K562 (cell line): ENCODE data around the gene KIAA0319L. TPM values are rescaled to one million over a fixed set of nuclear protein-coding genes. Genes with fewer than 3 reads are reported as not detected.
A peak's percentile ranks its signal among the peaks of the same experiment; 100 is the strongest.

ENCODE experiments used
- ATAC-seq: fragments of 200-7000 bp; cut with Tn5 transposase; 3 replicates; pipeline ENCODE4 v1.9.1; 2020; ENCODE audit warnings: moderate library complexity
- BruUV-seq: library from RNA; stranded (reverse); fragments of 400-500 nt; replicated peaks from 2 replicates; lab custom pipeline; 2021; lab: Mats Ljungman, UMichigan
- CTCF ChIA-PET: fragments of 300-600 bp; formaldehyde crosslinking; extraction: SDS; loops from one replicate; lab custom pipeline; 2021; ENCODE audit warnings: low intra/inter-chr PET ratio; lab: Yijun Ruan, JAX
- POLR2A ChIA-PET: fragments of 300-600, 350-650 bp; sonication (Branson Sonifier 250); formaldehyde crosslinking; extraction: SDS; loops from one replicate; lab custom pipeline; 2021; ENCODE audit warnings: antibody characterized with exemption, inconsistent platforms; lab: Yijun Ruan, JAX
- DNase-seq, 4 experiments: peaks; one replicate each; pipeline versions ENCODE4 v3.0.0 to v3.0.0-alpha.2; 2011 to 2018; ENCODE audit warnings: low spot score in 3 of 4, mixed read lengths in 3 of 4; ENCODE audit errors: extremely low read depth in 1 of 4
- FAIRE-seq: peaks from 2 replicates; lab custom pipeline; 2011; peaks lifted over from hg19 to GRCh38; lab: Jason Lieb, UNC
- H2AFZ ChIP-seq: 2 replicates; pipeline ENCODE4 v1.6.0; 2011; ENCODE audit warnings: low read depth, low read length, control low read depth, inconsistent platforms
- H3K27ac ChIP-seq: fragments of 200-600 bp; 3 replicates; pipeline ENCODE4 v1.8.0; 2011; ENCODE audit warnings: low read depth, mild to moderate bottlenecking, control low read depth, inconsistent platforms, low read length, moderate library complexity, mixed read lengths; ENCODE audit errors: extremely low read depth
- H3K27me3 ChIP-seq, 2 experiments: fragments of 300-600 bp in 1 of 2; 2 replicates in 1 of 2; 3 replicates in 1 of 2; pipeline versions ENCODE4 v1.6.0 to v1.8.0; 2011; ENCODE audit warnings: inconsistent platforms in 2 of 2, low read length in 2 of 2, mild to moderate bottlenecking in 1 of 2, mixed read lengths in 1 of 2, moderate library complexity in 1 of 2; ENCODE audit not compliant: control insufficient read depth in 2 of 2, insufficient read depth in 2 of 2
- H3K36me3 ChIP-seq: fragments of 300-600 bp; 3 replicates; pipeline ENCODE4 v1.8.0; 2011; ENCODE audit warnings: mild to moderate bottlenecking, low read length, inconsistent platforms; ENCODE audit not compliant: control insufficient read depth, insufficient read depth
- H3K4me1 ChIP-seq, 2 experiments: fragments of 200-600 bp in 1 of 2; replicated peaks in 1 of 2; 2 replicates in 1 of 2; 3 replicates in 1 of 2; pipeline versions ENCODE4 v1.5.1 to v1.8.0; 2011; ENCODE audit warnings: inconsistent platforms in 2 of 2, low read length in 2 of 2, mild to moderate bottlenecking in 1 of 2, mixed read lengths in 1 of 2, moderate library complexity in 1 of 2; ENCODE audit not compliant: control insufficient read depth in 2 of 2, insufficient read depth in 2 of 2
- H3K4me2 ChIP-seq: 2 replicates; pipeline ENCODE4 v1.6.1; 2011; ENCODE audit warnings: low read length, control low read depth, inconsistent platforms, mixed read lengths; ENCODE audit not compliant: insufficient read depth
- H3K4me3 ChIP-seq: fragments of 200-600 bp; sonication (generic), shearing (Covaris generic); 2 replicates; pipeline ENCODE4 v1.5.1; 2016; ENCODE audit warnings: control low read depth, inconsistent platforms
- H3K79me2 ChIP-seq: fragments of 200-600 bp; 3 replicates; pipeline ENCODE4 v1.8.0; 2011; ENCODE audit warnings: low read length, inconsistent platforms; ENCODE audit not compliant: control insufficient read depth, insufficient read depth
- H3K9ac ChIP-seq, 2 experiments: 2 replicates each; pipeline versions ENCODE4 v1.6.0 to v1.6.1; 2011; ENCODE audit warnings: low read depth in 2 of 2, low read length in 2 of 2, control low read depth in 1 of 2, inconsistent platforms in 1 of 2, mild to moderate bottlenecking in 1 of 2, mixed read lengths in 1 of 2; ENCODE audit not compliant: insufficient read depth in 1 of 2
- H3K9me1 ChIP-seq: one replicate; pipeline ENCODE4 v1.6.0; 2011; ENCODE audit warnings: inconsistent platforms, mild to moderate bottlenecking, low read length, moderate library complexity; ENCODE audit not compliant: control insufficient read depth, insufficient read depth
- H3K9me3 ChIP-seq: replicated peaks from 2 replicates; pipeline ENCODE4 v1.5.1; 2011; ENCODE audit warnings: low read depth, low read length, inconsistent platforms; ENCODE audit not compliant: control insufficient read depth, insufficient read depth
- H4K20me1 ChIP-seq: replicated peaks from 2 replicates; pipeline ENCODE4 v1.6.1; 2011; ENCODE audit warnings: low read length, inconsistent platforms, mixed read lengths; ENCODE audit not compliant: control insufficient read depth, insufficient read depth
- FOS ChIP-seq: IDR thresholded peaks from 3 replicates; pipeline ENCODE4 v1.6.1; 2011; ENCODE audit not compliant: insufficient read length; ENCODE audit errors: extremely low read depth
- FOXJ3 ChIP-seq: sonication (generic); formaldehyde crosslinking; IDR thresholded peaks from 2 replicates; pipeline ENCODE4 v1.4.0; 2020; ENCODE audit warnings: mild to moderate bottlenecking, missing genetic modification reagents
- GATA2 ChIP-seq: sonication (generic); formaldehyde crosslinking; IDR thresholded peaks from 2 replicates; pipeline ENCODE4 v1.4.0; 2020; ENCODE audit warnings: mild to moderate bottlenecking, missing genetic modification reagents
- KDM1A ChIP-seq, 2 experiments: fragments of 450-650 bp; IDR thresholded peaks; 2 replicates each; pipeline ENCODE4 v1.6.1; 2016; ENCODE audit warnings: mild to moderate bottlenecking in 2 of 2
- SRSF1 ChIP-seq: fragments of 200-400 bp; formaldehyde crosslinking; IDR thresholded peaks from 2 replicates; pipeline ENCODE4 v1.6.1; 2017; ENCODE audit warnings: mild to moderate bottlenecking, low read depth, low read length, moderate library complexity
- SRSF3 ChIP-seq: fragments of 200-400 bp; formaldehyde crosslinking; IDR thresholded peaks from 2 replicates; pipeline ENCODE4 v1.6.1; 2016; ENCODE audit warnings: mild to moderate bottlenecking, low read length, moderate library complexity; ENCODE audit not compliant: insufficient read depth
- WGBS: fragments of 100-300 bp; shearing (Covaris generic); methylation state at CpG from one replicate; pipeline ENCODE4 v1.1.6; 2016; ENCODE audit warnings: low coverage, mixed read lengths; ENCODE audit not compliant: insufficient coverage; ENCODE audit errors: missing lambda C conversion rate; 5-methylcytosine and 5-hydroxymethylcytosine counted together
- in situ Hi-C: fragments of 300-500 bp; cut with MboI; formaldehyde crosslinking; loops from 4 replicates; pipeline ENCODE4 v1.15.0; 2018; ENCODE audit warnings: inconsistent platforms, mixed read lengths
- intact Hi-C: fragments of 100-400 bp; cut with micrococcal nuclease; formaldehyde crosslinking; loops from 2 replicates; pipeline ENCODE4 v1.14.2; 2022
- polyA plus RNA-seq, 8 experiments: library from polyadenylated mRNA; depleted of rRNA in 4 of 8; stranded (reverse) in 5 of 8; unstranded in 3 of 8; fragments of >200 nt; fragmentation: Nextera tagmentation in 2 of 8; fragmentation: Illumina TruSeq in 1 of 8; extraction: Ambion mirVana in 2 of 8; extraction: Trizol in 1 of 8; gene quantifications; 2 replicates each; pipeline versions ENCODE4 v1.2.1 to v1.2.3, GENCODE V29; 2011 to 2014; ENCODE audit warnings: inconsistent platforms in 1 of 8, missing spikeins in 1 of 8
- total RNA-seq, 7 experiments: library from RNA; depleted of rRNA in 6 of 7; stranded (reverse); fragments of >200 nt in 6 of 7; fragmentation: Illumina TruSeq in 2 of 7; extraction: Trizol in 2 of 7; gene quantifications; 2 replicates each; pipeline versions ENCODE4 v1.2.1 to v1.2.3, GENCODE V29; 2011 to 2021; ENCODE audit warnings: low replicate concordance in 1 of 7
- TF ChIP-seq, protein P1 (sequence below), 2 experiments: IDR thresholded peaks in 1 of 2; conservative IDR thresholded peaks in 1 of 2; 2 replicates each; pipeline ENCODE4 v1.6.1; 2016; ENCODE audit warnings: low read depth in 2 of 2, mild to moderate bottlenecking in 1 of 2, missing compliant biosample characterization in 1 of 2, missing genetic modification characterization in 1 of 2, moderate library complexity in 1 of 2
- TF ChIP-seq, protein P2 (sequence below): fragments of 450-650 bp; formaldehyde crosslinking; conservative IDR thresholded peaks from 2 replicates; pipeline ENCODE4 v1.4.0; 2022; ENCODE audit warnings: mild to moderate bottlenecking, missing genetic modification characterization

The KIAA0319L gene
- total and polyA plus RNA-seq, 9 of the 15 experiments (the other 6 are each of a cell fraction or from before 2014, with no cell fraction given), result 2.4 to 51.7 (median 27.4) TPM

DNA sequence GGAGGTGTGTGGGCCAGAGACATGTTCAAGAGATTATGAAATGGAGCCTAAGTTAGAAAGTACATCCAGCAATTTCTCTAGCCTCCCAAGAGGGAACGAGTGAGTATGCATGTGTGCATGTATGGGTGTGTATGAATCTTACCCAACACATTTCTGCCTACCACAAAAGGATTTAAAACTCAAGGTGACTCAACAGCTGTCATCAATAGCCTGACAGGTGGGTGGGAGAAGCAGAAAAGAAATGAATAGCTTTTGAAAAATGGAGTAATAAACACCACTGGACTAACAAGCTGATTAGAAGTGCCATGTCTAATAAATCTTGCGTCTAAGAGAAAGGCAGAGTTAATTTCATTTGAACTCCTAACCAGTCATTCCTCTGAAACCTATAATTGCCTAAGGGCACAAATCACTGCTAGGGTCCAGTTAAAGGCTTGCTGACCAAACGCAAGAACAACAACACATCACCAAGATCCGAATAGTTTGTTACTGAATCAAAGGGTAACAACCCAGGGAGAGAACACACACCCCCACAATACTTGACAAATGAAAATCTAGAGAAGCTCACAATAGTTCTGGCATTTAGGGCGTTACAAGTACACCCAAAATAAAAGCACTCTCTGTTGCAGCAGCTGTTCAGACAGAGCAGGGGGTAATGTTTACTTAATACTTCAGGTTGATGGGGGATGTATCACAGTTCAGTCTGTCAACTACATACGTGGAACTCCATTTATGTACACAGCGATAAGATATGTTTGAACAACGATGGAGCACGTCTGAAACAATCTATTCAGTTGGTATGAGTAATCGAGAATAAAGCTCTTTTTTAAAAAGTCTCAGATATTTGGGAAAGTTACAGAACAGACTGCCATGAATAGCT lies 1.4 kb downstream of the KIAA0319L start:
- Histone ChIP-seq H3K4me2 (peak overlapping the region; percentile 90), H3K27me3 (no peaks in the 10 kb centered on the region), H4K20me1 (0 out of 2 replicates have a peak, but pooled peaks cover 4% of the 10 kb centered on the region), H3K9ac (peak overlapping the region in 1 of 2 experiments; percentile 97; a peak in 3 of 4 replicates), H2AFZ (no peak overlapping the region), H3K27ac (peak overlapping the region; percentile 98; the same call in 2 of the 3 replicates), H3K79me2 (peaks cover 44% of the 10 kb centered on the region), H3K36me3 (peaks cover 41% of the 10 kb centered on the region; the same call in 2 of the 3 replicates), H3K4me1 (peaks cover 19 to 34% of the 10 kb centered on the region in 2 experiments), H3K9me1 (no peaks in the 10 kb centered on the region), H3K9me3 (no peaks in the 10 kb centered on the region), H3K4me3 (peak overlapping the region; percentile 91)
- DNase-seq (no peak), FAIRE-seq (peak; percentile 76), ATAC-seq (no peak)
- in situ Hi-C loops (no loop called here), intact Hi-C loops (loop anchor here (5.0 kb wide), 2 partner anchors 364 to 699 kb away; partner anchors contain the start of genes SFPQ and SMIM12)
- POLR2A ChIA-PET, result interaction anchor here (0.5 to 1.5 kb wide), 5 partner anchors 49 to 365 kb away, joined by 3 to 4 read pairs (median 3); no protein-coding TSS in a partner anchor
- no TSS peak for BruUV-seq
- CTCF ChIA-PET, result no interaction called here
- WGBS, result 15% methylated on average over 10 of the region's 10 CpGs
- TF ChIP-seq SRSF3 (no peak), SRSF1 (no peak), FOS (no peak), GATA2 (CRISPR knock-in tag) (no peak), KDM1A (IDR thresholded peaks at IDR 0.05) (peak in 1 of 2 experiments; percentile 23; a peak in 1 of 4 replicates), FOXJ3 (CRISPR knock-in tag) (no peak)
- TF ChIP-seq, protein P1, sequence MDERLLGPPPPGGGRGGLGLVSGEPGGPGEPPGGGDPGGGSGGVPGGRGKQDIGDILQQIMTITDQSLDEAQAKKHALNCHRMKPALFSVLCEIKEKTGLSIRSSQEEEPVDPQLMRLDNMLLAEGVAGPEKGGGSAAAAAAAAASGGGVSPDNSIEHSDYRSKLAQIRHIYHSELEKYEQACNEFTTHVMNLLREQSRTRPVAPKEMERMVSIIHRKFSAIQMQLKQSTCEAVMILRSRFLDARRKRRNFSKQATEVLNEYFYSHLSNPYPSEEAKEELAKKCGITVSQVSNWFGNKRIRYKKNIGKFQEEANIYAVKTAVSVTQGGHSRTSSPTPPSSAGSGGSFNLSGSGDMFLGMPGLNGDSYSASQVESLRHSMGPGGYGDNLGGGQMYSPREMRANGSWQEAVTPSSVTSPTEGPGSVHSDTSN (CRISPR knock-in tag; IDR thresholded peaks at IDR 0.05; ENCODE audit: low read depth), result no peak
- TF ChIP-seq, protein P1 (tag; conservative IDR thresholded peaks at IDR 0.05; ENCODE audit: low read depth), result 0 out of 2 replicates have a peak, but pooled peaks have one; percentile 8
- TF ChIP-seq, protein P2, sequence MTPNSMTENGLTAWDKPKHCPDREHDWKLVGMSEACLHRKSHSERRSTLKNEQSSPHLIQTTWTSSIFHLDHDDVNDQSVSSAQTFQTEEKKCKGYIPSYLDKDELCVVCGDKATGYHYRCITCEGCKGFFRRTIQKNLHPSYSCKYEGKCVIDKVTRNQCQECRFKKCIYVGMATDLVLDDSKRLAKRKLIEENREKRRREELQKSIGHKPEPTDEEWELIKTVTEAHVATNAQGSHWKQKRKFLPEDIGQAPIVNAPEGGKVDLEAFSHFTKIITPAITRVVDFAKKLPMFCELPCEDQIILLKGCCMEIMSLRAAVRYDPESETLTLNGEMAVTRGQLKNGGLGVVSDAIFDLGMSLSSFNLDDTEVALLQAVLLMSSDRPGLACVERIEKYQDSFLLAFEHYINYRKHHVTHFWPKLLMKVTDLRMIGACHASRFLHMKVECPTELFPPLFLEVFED (CRISPR knock-in tag), result no peak
